Mammary epithelial cell (primary cell): Measurements from ENCODE around the gene CIZ1.

ENCODE experiments used
- EZH2 ChIP-seq: IDR thresholded peaks from 2 replicates; pipeline ENCODE4 v1.6.1; 2012; ENCODE audit warnings: low read length, inconsistent platforms, borderline replicate concordance
- TF ChIP-seq, protein P1 (sequence below), 2 donors: IDR thresholded peaks in 1 of 2; conservative IDR thresholded peaks in 1 of 2; 2 replicates each; pipeline ENCODE4 v1.5.1; 2011 to 2012; ENCODE audit warnings: inconsistent platforms in 2 of 2, low read length in 2 of 2, mild to moderate bottlenecking in 2 of 2, control low read depth in 1 of 2, low read depth in 1 of 2; ENCODE audit not compliant: insufficient read depth in 1 of 2; ENCODE audit errors: extremely low read depth in 1 of 2

DNA sequence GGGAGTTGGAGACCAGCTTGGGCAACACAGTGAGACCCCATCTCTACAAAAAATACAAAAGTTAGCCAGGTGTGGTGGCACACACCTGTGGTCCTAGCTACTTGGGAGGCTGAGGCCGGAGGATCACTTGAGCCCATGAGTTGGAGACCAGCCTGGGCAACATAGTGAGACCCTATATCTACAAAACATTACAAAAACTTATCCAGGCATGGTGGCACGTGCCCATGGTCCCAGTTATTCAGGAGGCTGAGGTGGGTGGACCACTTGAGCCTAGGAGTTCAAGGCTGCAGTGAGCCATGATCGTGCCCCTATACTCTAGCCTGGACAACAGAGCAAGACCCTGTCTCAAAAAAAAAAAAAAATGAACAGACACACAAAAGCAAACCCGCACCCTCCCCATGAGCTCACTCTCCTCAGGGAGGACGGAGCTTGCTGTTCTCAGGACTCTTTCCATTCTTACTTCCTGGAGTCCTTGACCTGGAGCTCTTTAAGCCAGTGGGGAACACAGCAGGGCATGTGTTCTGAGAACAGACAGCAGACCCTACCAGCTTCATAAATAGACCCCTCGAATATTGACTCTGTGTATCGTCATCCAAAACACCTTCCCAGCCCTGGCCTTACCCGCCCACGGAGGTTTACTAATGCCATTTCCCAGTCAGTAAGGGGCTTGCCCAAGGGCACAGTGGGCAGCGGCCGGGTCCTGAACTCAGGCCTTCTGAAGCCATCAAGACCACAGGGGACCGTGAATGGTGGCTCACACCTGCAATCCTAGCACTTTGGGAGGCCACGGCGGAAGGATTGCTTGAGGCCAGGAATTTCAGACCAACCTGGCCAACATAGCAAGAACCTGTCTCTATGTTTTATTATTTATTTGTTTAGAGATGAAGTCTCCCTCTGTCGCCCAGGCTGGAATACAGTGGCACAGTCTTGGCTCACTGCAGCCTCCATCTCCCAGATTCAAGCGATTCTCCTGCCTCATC lies 75.0 kb downstream of the CIZ1 start:
- TF ChIP-seq, protein P1, sequence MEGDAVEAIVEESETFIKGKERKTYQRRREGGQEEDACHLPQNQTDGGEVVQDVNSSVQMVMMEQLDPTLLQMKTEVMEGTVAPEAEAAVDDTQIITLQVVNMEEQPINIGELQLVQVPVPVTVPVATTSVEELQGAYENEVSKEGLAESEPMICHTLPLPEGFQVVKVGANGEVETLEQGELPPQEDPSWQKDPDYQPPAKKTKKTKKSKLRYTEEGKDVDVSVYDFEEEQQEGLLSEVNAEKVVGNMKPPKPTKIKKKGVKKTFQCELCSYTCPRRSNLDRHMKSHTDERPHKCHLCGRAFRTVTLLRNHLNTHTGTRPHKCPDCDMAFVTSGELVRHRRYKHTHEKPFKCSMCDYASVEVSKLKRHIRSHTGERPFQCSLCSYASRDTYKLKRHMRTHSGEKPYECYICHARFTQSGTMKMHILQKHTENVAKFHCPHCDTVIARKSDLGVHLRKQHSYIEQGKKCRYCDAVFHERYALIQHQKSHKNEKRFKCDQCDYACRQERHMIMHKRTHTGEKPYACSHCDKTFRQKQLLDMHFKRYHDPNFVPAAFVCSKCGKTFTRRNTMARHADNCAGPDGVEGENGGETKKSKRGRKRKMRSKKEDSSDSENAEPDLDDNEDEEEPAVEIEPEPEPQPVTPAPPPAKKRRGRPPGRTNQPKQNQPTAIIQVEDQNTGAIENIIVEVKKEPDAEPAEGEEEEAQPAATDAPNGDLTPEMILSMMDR (conservative IDR thresholded peaks at IDR 0.05 in 1 of 2, IDR thresholded peaks at IDR 0.05 in 1 of 2; ENCODE audit: extremely low read depth in 1 of 2, insufficient read depth in 1 of 2, low read depth in 1 of 2, low read length in 2 of 2), result no peak
- no peak for TF ChIP-seq EZH2
